HG03378 (cell line): ENCODE data around the gene MROH7.

Experiments used
- ATAC-seq: cut with Tn5 transposase; IDR thresholded peaks from one replicate; pipeline ENCODE4 v1.9.1; 2021; ENCODE audit warnings: mild to moderate bottlenecking, moderate library complexity; ENCODE audit not compliant: unreplicated experiment

Gene MROH7

DNA sequence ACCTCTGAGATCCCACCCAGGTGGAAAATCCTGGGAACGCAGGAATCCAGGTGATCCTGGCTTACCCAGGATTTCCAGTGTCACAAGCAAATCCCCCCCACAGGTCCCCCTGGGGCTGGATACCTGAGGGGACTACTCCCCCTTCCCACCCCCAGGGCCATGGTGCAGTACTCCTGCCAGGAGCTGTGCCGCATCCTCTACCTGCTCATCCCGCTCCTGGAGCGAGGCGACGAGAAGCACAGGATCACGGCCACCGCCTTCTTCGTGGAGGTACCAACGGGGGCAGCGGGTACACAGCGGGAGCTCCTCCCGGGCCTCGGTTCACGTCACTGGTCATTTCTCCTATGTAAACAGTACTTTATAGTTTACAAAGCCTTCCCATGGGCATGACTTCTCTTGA is 53.6 kb downstream of the MROH7 start:
- ATAC-seq, result no peak

GRCh38 chr1:54695764-54696163 is 54.2 kb downstream of the MROH7 start:
- no peak for ATAC-seq

- no peak for ATAC-seq
These were observed 54.7 kb downstream of the MROH7 start for GRCh38 chr1:54696262-54696661.

- no peak for ATAC-seq
These were observed 56.3 kb downstream of the MROH7 start for GRCh38 chr1:54697896-54698295.

DNA sequence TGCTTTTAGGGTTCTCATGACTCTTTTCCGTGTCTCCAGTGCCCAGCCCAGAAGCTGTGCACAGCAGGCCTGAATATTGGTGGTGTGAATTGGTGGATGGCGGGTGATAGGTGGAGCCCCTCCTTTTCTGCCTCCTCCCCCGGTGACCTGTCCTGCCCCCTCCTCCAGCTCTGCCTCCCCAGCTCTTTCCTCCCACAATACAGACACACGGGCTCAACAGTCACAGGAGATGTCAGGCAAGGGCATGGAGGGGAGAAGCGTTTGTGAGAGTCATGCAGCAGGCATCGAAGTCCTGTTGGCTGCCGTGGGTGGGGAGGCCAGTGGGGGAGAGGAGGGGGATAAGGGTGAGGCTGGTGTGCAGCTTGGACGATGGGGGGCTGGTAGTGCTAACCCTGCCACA is 56.8 kb downstream of the MROH7 start:
- ATAC-seq, result no peak

GRCh38 chr1:54699936-54700525 is 58.4 kb downstream of the MROH7 start:
- no peak for ATAC-seq

GRCh38 chr1:54701066-54701465 is 59.5 kb downstream of the MROH7 start:
- no peak for ATAC-seq

- no peak for ATAC-seq
These were observed 60.4 kb downstream of the MROH7 start for GRCh38 chr1:54701996-54702395.

DNA sequence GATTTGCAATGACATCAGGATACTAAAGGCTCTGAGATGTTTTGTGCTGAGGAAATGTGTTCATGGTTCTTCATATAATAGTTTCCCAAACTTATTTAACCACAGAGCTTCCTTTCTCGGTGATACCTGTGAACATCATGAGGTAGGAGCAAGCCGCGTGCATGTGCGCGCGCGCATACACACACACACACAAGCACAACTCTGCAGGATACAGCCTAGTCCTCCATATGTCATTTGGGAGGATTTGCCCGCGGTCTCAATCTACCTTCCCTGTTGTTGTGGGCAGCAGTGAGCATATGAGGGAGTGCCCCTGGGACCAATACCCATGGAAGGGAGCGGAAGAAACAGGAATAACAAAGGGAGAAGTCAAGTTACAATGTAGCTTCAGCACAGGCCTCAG is 61.9 kb downstream of the MROH7 start:
- ATAC-seq, result no peak

DNA sequence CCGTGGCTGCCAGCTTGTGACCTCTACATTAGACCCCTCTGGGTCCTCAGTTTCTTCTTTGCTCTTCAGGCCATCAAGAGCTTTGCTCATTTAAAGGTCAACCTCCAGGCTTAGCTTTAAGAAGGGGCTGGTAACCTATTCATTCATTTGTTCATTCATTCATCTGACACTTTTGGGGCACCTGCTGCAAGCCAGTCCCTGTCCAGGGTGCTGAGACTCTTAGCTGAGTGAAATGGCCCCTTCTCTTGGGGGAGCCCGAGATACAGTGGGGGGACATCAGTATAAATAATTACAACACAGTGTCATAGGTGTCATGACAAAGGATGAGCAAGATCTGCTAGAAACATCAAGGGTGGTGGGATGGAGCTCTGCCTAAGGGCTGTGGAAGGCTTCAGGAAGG is 63.6 kb downstream of the MROH7 start:
- no peak for ATAC-seq

GRCh38 chr1:54706419-54706818 is 64.8 kb downstream of the MROH7 start:
- no peak for ATAC-seq

GRCh38 chr1:54708385-54708784 is 66.8 kb downstream of the MROH7 start:
- ATAC-seq, result no peak

- no peak for ATAC-seq
These were observed 68.1 kb downstream of the MROH7 start for GRCh38 chr1:54709547-54710292.

DNA sequence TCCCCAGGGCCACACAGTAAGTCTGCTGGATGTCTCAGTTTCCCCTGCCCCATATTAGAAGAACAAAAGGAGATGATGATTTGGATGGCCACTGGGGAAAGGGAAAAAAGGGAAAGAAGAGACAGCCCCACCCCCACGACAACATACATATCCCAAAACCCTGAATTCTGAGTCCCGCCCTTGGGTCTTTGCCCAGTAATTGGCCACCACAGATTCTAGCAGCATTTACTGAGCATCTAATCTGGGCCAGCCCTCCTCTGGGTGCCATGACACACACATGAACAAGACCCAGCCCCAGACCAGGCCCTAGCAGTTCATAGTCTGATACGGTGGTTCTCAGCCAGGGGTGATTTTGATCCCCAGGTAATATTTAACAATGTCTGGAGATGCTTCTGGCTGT is 68.8 kb downstream of the MROH7 start:
- no peak for ATAC-seq

DNA sequence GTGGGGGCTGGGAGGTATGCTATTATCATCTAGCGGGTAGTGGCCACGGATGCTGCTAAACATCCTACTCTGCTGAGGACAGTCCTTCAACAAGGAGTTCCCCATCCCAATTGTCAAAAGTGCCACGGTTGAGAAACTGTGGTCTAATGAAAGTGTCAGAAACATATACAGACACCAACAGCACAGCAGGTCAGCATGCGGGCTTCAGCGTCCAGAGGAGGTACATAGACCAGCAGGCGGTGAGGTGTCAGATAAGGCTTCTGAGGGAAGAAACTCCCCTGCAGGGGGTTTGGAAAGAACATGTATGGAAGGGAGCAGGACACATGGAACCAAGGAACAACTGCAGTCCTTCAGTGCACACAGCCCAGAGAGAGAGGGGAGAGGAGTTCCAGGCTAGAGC is 69.3 kb downstream of the MROH7 start:
- ATAC-seq, result no peak

DNA sequence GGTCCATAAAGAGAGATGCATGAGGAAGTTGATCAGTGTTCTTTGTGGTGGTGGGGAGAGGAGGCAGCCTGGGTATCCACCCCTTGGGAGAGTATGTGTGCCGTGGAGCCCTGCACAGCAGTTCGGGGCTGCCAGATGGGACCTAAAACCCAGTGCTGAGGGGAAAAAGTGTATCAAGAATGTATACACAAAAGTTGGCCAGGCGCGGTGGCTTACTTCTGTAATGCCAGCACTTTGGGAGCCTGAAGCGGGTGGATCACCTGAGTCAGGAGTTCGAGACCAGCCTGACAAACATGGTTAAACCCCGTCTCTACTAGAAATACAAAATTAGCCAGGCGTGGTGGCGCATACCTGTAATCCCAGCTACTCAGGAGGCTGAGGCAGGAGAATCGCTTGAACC is 70.0 kb downstream of the MROH7 start:
- ATAC-seq, result no peak

GRCh38 chr1:54714881-54715492 is 73.4 kb downstream of the MROH7 start:
- no peak for ATAC-seq

DNA sequence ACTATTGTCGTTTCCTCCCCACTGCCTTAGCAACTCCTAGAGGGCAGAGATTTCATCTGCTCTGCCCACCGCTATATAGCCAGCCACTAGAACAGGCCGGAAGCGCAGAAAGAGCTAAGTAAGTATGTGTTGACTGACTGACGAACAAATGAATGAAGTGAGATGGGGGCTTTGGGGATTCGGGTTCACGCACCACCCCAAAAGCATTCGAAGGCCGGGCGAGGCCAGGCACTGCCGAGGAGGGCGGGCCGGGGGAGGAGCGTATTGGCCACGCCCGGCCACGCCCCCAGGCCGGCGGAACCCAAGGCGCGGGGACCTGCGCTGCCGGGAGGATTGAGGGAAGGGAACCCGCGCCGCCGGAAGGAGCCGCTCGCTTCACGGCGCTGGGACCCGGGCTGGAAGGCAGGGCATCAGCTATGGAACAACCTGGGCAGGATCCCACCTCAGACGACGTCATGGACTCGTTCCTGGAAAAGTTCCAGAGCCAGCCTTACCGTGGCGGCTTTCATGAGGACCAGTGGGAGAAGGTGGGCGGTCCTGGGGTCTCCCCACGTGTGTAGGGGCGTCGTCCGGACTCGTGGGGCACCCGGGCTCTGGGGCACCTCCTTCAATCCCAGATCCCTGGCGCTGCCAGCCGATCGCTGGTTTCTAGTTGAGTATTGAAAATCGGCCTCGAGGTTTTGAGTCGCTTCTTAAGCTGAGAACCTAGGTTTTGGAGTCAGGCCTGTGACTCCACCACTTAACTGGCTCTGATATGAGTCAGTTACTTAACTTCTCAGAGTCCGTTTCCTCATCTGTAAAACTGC is 74.1 kb downstream of the MROH7 start, which contains the start of gene TTC4:
Gene TTC4 (plus strand): TSS at position 369 of the 806 bp plus-strand sequence. CDS start 48 bp downstream, at position 417.
- ATAC-seq, result peak; percentile 85

GRCh38 chr1:54716299-54717047 is 74.9 kb downstream of the MROH7 start:
- peak; percentile 14 for ATAC-seq

DNA sequence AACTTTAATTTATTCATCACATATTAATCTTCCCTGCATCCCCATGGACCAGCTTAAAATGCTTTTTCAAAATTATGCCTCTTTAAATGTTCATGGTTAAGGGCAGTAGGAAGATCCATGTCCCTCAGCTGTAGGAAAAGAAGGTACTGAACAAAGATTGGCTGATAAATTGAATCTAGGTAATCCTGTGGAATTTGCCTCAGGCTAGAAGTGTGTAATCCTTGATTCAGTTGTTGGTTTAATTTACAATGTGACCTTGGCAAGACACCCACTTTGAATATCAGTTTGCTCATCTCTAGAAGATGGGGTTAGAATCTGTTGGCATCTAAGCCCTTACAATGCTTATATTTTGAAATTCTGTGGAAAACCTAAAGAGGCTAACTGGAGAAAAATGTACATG is 80.1 kb downstream of the MROH7 start:
- no peak for ATAC-seq

- no peak for ATAC-seq
These were observed 82.4 kb downstream of the MROH7 start for GRCh38 chr1:54723985-54724384.
